Measurements from ENCODE around the gene CHTOP.

GRCh38 chr1:153639280-153639679, 5.4 kb downstream of the CHTOP start:
- TF ChIP-seq EZH2 (IDR thresholded peaks at IDR 0.05; ENCODE audit: low read depth) = no peak
- TF ChIP-seq, protein P1, sequence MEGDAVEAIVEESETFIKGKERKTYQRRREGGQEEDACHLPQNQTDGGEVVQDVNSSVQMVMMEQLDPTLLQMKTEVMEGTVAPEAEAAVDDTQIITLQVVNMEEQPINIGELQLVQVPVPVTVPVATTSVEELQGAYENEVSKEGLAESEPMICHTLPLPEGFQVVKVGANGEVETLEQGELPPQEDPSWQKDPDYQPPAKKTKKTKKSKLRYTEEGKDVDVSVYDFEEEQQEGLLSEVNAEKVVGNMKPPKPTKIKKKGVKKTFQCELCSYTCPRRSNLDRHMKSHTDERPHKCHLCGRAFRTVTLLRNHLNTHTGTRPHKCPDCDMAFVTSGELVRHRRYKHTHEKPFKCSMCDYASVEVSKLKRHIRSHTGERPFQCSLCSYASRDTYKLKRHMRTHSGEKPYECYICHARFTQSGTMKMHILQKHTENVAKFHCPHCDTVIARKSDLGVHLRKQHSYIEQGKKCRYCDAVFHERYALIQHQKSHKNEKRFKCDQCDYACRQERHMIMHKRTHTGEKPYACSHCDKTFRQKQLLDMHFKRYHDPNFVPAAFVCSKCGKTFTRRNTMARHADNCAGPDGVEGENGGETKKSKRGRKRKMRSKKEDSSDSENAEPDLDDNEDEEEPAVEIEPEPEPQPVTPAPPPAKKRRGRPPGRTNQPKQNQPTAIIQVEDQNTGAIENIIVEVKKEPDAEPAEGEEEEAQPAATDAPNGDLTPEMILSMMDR (conservative IDR thresholded peaks at IDR 0.05) = no peak

Measured in PC-9 (cell line).